Measurements from ENCODE around the gene CCDC187. TPM values are rescaled to one million over a fixed set of nuclear protein-coding genes. Genes with fewer than 3 reads are reported as not detected.

The CCDC187 gene
- total and polyA plus RNA-seq, 2 of the 13 experiments (the other 11 are each of a cell fraction or from before 2014, with no cell fraction given) = 0.03 to 0.13 TPM

GRCh38 chr9:136339173-136339957, 35.5 kb upstream of the CCDC187 start (continued):
- TF ChIP-seq, protein P1, sequence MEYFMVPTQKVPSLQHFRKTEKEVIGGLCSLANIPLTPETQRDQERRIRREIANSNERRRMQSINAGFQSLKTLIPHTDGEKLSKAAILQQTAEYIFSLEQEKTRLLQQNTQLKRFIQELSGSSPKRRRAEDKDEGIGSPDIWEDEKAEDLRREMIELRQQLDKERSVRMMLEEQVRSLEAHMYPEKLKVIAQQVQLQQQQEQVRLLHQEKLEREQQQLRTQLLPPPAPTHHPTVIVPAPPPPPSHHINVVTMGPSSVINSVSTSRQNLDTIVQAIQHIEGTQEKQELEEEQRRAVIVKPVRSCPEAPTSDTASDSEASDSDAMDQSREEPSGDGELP (IDR thresholded peaks at IDR 0.05; ENCODE audit: borderline replicate concordance, low read depth) = no peak
- TF ChIP-seq, protein P2, sequence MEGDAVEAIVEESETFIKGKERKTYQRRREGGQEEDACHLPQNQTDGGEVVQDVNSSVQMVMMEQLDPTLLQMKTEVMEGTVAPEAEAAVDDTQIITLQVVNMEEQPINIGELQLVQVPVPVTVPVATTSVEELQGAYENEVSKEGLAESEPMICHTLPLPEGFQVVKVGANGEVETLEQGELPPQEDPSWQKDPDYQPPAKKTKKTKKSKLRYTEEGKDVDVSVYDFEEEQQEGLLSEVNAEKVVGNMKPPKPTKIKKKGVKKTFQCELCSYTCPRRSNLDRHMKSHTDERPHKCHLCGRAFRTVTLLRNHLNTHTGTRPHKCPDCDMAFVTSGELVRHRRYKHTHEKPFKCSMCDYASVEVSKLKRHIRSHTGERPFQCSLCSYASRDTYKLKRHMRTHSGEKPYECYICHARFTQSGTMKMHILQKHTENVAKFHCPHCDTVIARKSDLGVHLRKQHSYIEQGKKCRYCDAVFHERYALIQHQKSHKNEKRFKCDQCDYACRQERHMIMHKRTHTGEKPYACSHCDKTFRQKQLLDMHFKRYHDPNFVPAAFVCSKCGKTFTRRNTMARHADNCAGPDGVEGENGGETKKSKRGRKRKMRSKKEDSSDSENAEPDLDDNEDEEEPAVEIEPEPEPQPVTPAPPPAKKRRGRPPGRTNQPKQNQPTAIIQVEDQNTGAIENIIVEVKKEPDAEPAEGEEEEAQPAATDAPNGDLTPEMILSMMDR (CRISPR knock-in tag; IDR thresholded peaks at IDR 0.05) = peak; percentile 95
- TF ChIP-seq KLF12 (CRISPR knock-in tag; IDR thresholded peaks at IDR 0.05; ENCODE audit: borderline replicate concordance) = no peak
- 0 out of 2 replicates have a peak, but pooled peaks have one; percentile 50 for TF ChIP-seq ZSCAN31 (CRISPR knock-in tag; IDR thresholded peaks at IDR 0.05; ENCODE audit: low read depth)
- no peak; the same call in 1 of the 2 replicates for TF ChIP-seq HNF1B (CRISPR knock-in tag; IDR thresholded peaks at IDR 0.05)
- no peak for TF ChIP-seq ZNF263 (CRISPR knock-in tag; IDR thresholded peaks at IDR 0.05)
- TF ChIP-seq FOXK2 (IDR thresholded peaks at IDR 0.05) = no peak
- no peak for TF ChIP-seq NONO (IDR thresholded peaks at IDR 0.05)
- TF ChIP-seq NONO (CRISPR knock-in tag; conservative IDR thresholded peaks at IDR 0.05) = no peak
- TF ChIP-seq, protein P3, sequence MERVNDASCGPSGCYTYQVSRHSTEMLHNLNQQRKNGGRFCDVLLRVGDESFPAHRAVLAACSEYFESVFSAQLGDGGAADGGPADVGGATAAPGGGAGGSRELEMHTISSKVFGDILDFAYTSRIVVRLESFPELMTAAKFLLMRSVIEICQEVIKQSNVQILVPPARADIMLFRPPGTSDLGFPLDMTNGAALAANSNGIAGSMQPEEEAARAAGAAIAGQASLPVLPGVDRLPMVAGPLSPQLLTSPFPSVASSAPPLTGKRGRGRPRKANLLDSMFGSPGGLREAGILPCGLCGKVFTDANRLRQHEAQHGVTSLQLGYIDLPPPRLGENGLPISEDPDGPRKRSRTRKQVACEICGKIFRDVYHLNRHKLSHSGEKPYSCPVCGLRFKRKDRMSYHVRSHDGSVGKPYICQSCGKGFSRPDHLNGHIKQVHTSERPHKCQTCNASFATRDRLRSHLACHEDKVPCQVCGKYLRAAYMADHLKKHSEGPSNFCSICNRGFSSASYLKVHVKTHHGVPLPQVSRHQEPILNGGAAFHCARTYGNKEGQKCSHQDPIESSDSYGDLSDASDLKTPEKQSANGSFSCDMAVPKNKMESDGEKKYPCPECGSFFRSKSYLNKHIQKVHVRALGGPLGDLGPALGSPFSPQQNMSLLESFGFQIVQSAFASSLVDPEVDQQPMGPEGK (CRISPR knock-in tag; IDR thresholded peaks at IDR 0.05) = no peak
- TF ChIP-seq RORA (CRISPR knock-in tag; IDR thresholded peaks at IDR 0.05) = no peak
- no peak for TF ChIP-seq ZNF256 (CRISPR knock-in tag; conservative IDR thresholded peaks at IDR 0.05)
- TF ChIP-seq, protein P4, sequence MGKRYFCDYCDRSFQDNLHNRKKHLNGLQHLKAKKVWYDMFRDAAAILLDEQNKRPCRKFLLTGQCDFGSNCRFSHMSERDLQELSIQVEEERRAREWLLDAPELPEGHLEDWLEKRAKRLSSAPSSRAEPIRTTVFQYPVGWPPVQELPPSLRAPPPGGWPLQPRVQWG (CRISPR knock-in tag; IDR thresholded peaks at IDR 0.05; ENCODE audit: borderline replicate concordance, low read depth) = no peak
- TF ChIP-seq ZNF670 (CRISPR knock-in tag; IDR thresholded peaks at IDR 0.05; ENCODE audit: borderline replicate concordance) = no peak
- TF ChIP-seq, protein P5, sequence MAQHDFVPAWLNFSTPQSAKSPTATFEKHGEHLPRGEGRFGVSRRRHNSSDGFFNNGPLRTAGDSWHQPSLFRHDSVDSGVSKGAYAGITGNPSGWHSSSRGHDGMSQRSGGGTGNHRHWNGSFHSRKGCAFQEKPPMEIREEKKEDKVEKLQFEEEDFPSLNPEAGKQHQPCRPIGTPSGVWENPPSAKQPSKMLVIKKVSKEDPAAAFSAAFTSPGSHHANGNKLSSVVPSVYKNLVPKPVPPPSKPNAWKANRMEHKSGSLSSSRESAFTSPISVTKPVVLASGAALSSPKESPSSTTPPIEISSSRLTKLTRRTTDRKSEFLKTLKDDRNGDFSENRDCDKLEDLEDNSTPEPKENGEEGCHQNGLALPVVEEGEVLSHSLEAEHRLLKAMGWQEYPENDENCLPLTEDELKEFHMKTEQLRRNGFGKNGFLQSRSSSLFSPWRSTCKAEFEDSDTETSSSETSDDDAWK (CRISPR knock-in tag; IDR thresholded peaks at IDR 0.05) = no peak
- TF ChIP-seq BHLHE40 (IDR thresholded peaks at IDR 0.05; ENCODE audit: low read length) = 0 out of 2 replicates have a peak, but pooled peaks have one; percentile 12
- no peak for TF ChIP-seq ZFP36L1 (CRISPR knock-in tag; IDR thresholded peaks at IDR 0.05)
- no peak for TF ChIP-seq ZNF292 (CRISPR knock-in tag; IDR thresholded peaks at IDR 0.05; ENCODE audit: borderline replicate concordance, low read depth)
- peak; percentile 6; the same call in 1 of the 2 replicates for TF ChIP-seq NFKB2 (CRISPR knock-in tag; IDR thresholded peaks at IDR 0.05; ENCODE audit: borderline replicate concordance)
- no peak for TF ChIP-seq ZIK1 (CRISPR knock-in tag; IDR thresholded peaks at IDR 0.05; ENCODE audit: borderline replicate concordance, low read depth)
- no peak for TF ChIP-seq ZNF10 (CRISPR knock-in tag; IDR thresholded peaks at IDR 0.05; ENCODE audit: borderline replicate concordance, low read depth)
- TF ChIP-seq ZNF709 (CRISPR knock-in tag; IDR thresholded peaks at IDR 0.05) = no peak
